GM21786 (cell line): ENCODE results near the gene CHKA.

ENCODE experiments used
- ATAC-seq: cut with Tn5 transposase; IDR thresholded peaks from one replicate; pipeline ENCODE4 v1.9.1; 2021; ENCODE audit not compliant: unreplicated experiment

Gene CHKA

GRCh38 chr11:68016904-68017817 is 104.0 kb downstream of the CHKA start:
- ATAC-seq = no peak

- ATAC-seq = no peak
These were observed 104.9 kb downstream of the CHKA start for GRCh38 chr11:68016161-68016903.

DNA sequence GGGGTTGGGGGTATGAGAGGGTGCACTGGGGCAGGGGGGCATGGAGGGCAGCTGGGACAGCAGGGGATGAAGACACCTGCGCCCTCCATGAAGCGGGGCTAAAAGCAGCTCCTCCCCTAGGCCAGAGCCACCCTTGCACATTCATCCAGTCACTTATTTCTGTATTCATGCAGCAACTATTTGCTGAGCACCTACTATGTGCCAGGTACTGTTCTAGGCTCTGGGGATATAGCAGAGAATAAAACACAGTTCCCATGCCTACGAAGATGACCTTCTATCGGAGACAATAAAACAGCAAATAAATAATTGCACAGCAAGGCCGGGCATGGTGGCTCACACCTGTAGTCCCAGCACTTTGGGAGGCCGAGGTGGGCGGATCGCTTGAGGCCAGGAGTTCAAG is 105.7 kb downstream of the CHKA start:
- ATAC-seq = no peak

GRCh38 chr11:68014947-68015447 is 106.2 kb downstream of the CHKA start:
- ATAC-seq = no peak

GRCh38 chr11:68014157-68014946 is 106.8 kb downstream of the CHKA start:
- no peak for ATAC-seq

DNA sequence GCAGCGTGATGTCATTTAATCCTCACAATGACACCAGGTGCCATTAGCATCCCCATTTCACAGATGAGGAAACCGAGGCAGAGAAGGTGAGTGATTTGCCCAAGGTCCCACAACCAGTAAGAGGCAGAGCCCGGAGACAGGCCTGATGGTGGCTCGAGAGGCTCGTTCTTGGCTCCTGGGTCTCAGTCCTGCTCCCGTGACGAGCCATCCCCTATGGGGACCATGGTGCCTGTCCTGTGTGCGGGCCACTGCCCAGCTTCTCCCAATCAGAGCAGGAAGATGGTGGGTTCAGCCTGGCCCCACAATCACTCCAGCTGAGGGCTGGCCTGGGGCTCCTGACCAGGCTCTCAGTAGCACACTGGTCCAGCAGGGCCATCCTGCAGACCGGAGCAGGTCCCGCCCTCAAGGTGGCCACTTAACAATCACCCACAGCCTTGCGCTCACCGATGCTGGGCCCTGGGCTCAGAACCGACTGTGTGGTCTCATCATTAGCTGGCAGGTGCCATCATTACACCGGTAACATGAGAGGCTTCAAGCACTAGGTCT is 107.5 kb downstream of the CHKA start:
- no peak for ATAC-seq

DNA sequence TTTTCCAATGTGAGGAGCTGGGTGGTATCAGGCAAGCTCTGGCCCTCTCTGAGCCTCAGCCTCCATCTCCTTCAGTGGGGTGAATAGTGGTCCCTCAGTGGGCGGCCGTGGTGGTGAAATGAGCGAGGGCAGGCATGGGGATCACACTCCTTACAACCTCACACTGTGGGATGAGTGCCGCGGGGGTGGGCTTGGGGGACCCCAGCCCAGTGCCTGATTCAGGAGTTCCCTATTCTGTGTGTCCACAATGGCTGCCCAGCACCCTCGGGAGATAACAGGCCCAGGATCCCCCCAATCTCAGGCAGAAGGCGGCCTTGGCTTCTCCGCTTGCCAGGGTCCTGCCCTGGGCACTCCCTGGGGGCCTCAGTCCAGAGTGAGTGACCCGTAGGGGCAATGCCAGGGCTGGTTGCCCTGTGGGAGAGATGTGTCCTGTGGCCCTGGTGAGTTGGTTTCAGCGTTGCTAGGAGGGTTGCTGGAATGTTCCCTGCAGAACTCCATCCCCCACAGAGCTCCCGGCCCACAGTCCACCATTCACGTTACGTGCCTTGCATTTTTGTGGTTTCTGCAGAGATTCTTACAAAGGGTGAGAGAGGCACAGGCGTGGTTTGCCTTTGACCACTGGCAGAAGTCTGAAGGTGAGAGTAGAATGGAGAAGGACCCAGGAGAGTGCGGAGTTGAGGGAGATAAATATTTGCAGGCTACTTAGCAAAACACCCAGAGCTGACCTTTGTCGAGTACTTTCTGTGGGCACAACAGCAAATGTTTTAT is 108.2 kb downstream of the CHKA start:
- no peak for ATAC-seq

DNA sequence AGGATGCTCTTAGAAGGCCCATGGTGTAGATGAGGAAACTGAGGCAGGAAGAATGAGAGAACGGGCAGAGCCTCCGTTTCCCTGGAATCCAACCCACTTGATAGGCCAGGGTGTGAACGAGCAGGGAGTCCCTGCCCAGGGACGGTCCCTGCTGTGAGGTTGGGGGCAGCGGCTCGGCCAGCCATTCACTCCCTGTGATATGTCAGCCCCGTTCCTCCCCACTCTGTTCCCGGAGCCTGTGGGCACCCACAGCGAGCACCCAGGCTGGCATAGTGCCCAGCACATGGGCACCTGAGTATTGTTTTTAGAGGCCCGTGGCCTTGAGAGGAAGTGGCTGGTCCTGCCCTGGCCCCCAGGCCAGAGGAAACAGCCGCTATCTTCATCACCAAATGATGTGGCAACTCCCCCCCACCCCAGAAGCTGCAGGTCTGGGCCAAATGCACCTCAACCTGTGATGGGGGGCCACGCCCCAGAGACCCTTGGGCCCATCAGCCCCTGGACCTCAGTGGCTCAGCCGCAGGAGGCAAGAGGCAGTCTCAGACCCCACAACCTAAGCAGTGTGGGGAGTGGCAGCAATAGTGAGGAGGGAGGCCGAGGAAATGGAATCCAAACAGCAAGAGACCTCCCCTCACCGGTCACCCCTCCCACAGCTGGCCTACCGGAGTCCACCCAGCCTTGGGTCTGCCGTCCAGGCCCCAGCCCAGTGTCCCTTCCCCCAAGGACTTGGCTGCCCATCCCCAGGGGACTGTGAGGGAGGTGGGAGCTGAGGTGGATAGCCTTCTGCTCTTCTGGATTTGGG is 108.9 kb downstream of the CHKA start:
- no peak for ATAC-seq

DNA sequence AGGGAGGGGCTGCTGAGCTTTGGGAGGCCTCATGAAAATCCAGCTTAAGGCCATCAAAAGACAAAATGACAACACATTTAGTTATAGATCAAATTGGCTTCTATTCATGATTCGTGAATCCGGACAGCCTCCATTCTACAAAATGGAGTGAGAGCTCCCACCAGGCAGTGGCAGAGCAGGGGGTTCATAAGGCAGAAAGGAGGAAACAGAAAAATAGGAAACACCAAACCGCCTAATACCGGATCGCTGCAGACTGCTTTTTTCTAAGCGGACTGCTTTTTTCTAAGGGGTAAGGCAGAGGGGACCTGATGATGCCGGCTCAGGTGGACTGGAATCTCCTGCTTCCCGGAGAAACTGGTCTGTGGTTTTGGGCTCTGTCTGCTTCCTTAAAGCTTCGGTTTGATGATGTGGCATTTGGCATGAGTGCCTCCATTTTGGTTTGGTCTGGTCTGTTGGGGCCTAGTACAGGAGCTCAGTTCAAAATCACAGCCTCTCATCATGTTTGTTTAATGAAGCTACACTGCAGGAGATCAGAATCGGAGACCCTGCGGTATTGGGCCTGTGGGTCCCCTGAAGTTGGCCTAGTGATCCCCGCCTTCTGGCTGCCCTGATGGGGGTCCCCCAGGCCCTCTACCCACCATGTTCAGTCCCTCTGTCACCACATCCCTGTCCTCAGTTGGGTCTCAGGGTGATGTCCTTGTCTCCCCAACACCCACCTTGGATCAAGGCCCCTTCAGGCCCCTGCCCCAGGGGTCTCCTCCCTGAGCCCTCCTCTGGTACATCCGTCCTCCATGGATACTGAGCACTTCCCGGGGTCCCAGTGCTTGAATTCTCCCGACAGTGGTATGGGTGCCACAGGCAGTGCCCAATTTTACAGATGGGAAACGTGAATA is 109.9 kb downstream of the CHKA start:
- ATAC-seq = no peak

GRCh38 chr11:68010090-68011041 is 110.8 kb downstream of the CHKA start, which contains the start of gene ALDH3B1:
Gene ALDH3B1 (plus strand): TSS chr11:68010327. CDS start chr11:68015298, 4,971 bp downstream.
- ATAC-seq = no peak

- no peak for ATAC-seq
These were observed 111.6 kb downstream of the CHKA start for GRCh38 chr11:68009391-68010089.

DNA sequence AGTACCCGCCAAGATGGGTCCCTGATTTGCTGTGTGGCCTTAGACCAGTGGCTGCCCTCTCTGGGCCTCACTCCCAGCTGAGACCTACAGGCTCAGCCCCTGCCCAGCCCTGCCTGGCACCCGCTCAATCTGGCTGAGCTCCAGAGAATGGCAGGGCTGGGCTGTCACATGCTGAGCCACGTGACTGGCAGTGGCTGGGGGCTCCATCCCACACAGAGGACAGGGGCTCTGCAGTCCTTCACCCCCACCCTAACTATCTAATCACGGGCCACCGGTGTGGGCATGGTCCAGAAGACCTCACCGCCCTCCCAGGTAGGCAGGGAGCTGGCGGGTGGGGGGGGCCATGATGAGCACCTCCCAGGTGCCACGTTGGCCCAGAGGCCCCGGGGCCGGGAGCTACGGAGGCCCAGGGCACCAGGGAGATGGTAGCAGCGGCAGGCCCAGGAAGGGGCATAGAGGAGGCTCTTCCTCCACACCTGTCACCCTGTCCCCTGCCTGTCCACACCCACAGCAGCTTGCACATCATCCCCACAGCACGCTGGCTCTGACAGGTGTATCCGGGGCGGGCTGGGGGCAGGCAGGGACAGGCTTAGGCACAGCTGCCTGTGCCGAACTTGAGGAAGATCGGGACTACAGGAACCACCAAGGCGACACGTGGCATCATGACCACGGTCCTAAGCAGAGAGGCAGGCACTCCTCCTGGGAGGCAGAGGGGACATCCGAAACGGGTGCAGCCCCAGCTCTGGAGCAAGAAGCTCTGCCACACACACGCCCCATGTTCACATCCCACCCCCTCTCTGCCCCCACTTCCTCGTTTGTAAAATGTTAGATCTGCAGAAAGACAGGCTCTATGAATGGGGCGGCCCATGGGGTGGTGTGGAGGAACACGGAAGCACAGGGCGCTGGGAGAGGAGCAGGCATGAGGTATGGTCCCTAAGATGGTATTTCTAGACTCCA is 112.5 kb downstream of the CHKA start:
- no peak for ATAC-seq

- no peak for ATAC-seq
These were observed 113.4 kb downstream of the CHKA start for GRCh38 chr11:68007498-68008380.

- ATAC-seq = no peak
These were observed 114.5 kb downstream of the CHKA start for GRCh38 chr11:68006606-68007166.
